ENCODE data around the gene BAG5.

DNA sequence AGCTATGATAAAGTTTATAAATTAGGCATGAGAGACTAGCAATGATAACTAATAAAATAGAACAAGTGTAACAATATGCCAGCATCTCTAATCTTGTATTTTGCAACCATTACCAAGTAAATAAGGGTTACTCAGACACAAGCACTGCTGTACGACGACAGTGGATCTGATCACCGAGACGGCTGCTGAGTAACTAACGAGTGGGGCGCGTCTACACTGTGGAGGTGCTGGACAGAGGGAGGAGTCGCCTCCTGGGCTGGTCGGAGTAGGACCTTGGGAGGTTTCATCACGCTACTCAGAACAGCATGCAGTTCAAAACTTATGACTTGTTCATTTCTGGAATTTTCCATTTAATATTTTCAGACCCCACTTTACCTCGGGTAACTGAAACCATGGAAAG is 18.7 kb upstream of the BAG5 start:
- TF ChIP-seq, protein P1, sequence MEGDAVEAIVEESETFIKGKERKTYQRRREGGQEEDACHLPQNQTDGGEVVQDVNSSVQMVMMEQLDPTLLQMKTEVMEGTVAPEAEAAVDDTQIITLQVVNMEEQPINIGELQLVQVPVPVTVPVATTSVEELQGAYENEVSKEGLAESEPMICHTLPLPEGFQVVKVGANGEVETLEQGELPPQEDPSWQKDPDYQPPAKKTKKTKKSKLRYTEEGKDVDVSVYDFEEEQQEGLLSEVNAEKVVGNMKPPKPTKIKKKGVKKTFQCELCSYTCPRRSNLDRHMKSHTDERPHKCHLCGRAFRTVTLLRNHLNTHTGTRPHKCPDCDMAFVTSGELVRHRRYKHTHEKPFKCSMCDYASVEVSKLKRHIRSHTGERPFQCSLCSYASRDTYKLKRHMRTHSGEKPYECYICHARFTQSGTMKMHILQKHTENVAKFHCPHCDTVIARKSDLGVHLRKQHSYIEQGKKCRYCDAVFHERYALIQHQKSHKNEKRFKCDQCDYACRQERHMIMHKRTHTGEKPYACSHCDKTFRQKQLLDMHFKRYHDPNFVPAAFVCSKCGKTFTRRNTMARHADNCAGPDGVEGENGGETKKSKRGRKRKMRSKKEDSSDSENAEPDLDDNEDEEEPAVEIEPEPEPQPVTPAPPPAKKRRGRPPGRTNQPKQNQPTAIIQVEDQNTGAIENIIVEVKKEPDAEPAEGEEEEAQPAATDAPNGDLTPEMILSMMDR (IDR thresholded peaks at IDR 0.05) = no peak
- no peak for TF ChIP-seq ZFX (IDR thresholded peaks at IDR 0.05; ENCODE audit: borderline replicate concordance)
